Thymus (tissue), 11 donors: ENCODE results near the gene PARP2. TPM values are rescaled to one million over a fixed set of nuclear protein-coding genes. Genes with fewer than 3 reads are reported as not detected.

Source experiments
- DNase-seq, 9 donors: peaks; one replicate each; pipeline ENCODE4 v3.0.0-alpha.2; 2013; ENCODE audit warnings: low spot score in 9 of 9, low read depth in 6 of 9, missing footprints in 1 of 9
- H3K27ac ChIP-seq, 2 donors: one replicate each; pipeline ENCODE4 v1.5.1; 2013; ENCODE audit warnings: control low read depth in 1 of 2, low read depth in 1 of 2, low read length in 1 of 2, mild to moderate bottlenecking in 1 of 2, moderate library complexity in 1 of 2
- H3K27me3 ChIP-seq, 2 donors: one replicate each; pipeline ENCODE4 v1.5.1; 2013; ENCODE audit warnings: low read length in 1 of 2; ENCODE audit not compliant: control insufficient read depth in 2 of 2, insufficient read depth in 1 of 2
- H3K36me3 ChIP-seq, 2 donors: one replicate each; pipeline ENCODE4 v1.5.1; 2013; ENCODE audit warnings: low read length in 1 of 2, mild to moderate bottlenecking in 1 of 2, moderate library complexity in 1 of 2; ENCODE audit not compliant: control insufficient read depth in 2 of 2, insufficient read depth in 2 of 2
- H3K4me1 ChIP-seq, 2 donors: one replicate each; pipeline ENCODE4 v1.5.1; 2013; ENCODE audit warnings: low read length in 2 of 2; ENCODE audit not compliant: control insufficient read depth in 2 of 2, insufficient read depth in 2 of 2
- H3K4me3 ChIP-seq, 2 donors: one replicate each; pipeline ENCODE4 v1.5.1; 2013; ENCODE audit warnings: low read length in 2 of 2, control low read depth in 1 of 2, mild to moderate bottlenecking in 1 of 2
- H3K9me3 ChIP-seq, 2 donors: one replicate each; pipeline ENCODE4 v1.5.1; 2013; ENCODE audit warnings: low read length in 1 of 2, mild to moderate bottlenecking in 1 of 2; ENCODE audit not compliant: control insufficient read depth in 2 of 2, insufficient read depth in 1 of 2
- WGBS: extraction: QIAGEN DNeasy Blood & Tissue Kit; methylation state at CpG from one replicate; pipeline ENCODE4 v1.1.7; 2013; 5-methylcytosine and 5-hydroxymethylcytosine counted together
- polyA plus RNA-seq: library from polyadenylated mRNA; stranded (reverse); fragments of 200-250 nt; gene quantifications from one replicate; pipeline ENCODE4 v1.2.3, GENCODE V29; 2013
- total RNA-seq: library from RNA; stranded (reverse); fragments of 120-200 nt; gene quantifications from one replicate; pipeline ENCODE4 v1.2.4, GENCODE V29; 2013
- donor health status: healthy.

Gene PARP2
- total and polyA plus RNA-seq, 2 donors: 12.7 to 17.0 TPM

DNA sequence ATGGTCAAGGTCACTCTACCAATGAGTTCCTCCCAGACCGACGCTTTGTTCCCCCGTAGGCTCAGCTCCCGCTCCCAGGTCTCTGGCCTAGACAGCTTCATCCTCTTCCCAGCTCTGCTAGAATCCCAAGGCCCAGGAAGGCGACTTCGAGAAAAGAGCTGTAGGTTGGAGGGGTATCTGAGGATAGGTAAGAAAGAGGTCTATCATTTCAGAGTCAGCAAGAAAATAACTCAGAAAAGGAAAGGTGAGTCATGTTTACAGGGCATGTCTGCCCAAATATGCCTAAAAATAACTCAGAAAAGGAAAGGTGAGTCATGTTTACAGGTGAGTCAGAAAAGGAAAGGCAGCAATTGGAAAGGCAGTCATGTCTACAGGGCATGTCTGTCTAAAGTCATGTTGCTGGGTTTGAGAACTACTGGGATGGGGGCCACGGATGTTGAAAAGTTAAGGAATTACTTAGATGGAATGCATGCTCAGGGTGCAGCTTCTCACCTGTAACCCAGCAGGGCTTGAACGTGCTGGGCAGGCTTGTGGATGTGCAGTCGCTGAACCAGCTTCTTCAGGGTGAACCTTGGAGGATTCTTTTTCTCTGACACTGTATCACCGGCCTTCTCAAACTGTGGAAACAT lies 57.6 kb downstream of the PARP2 start:
- peaks cover 26 to 29% of the 10 kb centered on the region in 2 donors for H3K36me3 ChIP-seq
- 97% methylated on average over 10 of the region's 10 CpGs for WGBS
- no peaks in the 10 kb centered on the region for H3K9me3 ChIP-seq
- H3K27me3 ChIP-seq: no peaks in the 10 kb centered on the region
- no peak overlapping the region for H3K4me3 ChIP-seq
- no peak for DNase-seq
- no peaks in the 10 kb centered on the region for H3K4me1 ChIP-seq
- H3K27ac ChIP-seq: no peak overlapping the region

DNA sequence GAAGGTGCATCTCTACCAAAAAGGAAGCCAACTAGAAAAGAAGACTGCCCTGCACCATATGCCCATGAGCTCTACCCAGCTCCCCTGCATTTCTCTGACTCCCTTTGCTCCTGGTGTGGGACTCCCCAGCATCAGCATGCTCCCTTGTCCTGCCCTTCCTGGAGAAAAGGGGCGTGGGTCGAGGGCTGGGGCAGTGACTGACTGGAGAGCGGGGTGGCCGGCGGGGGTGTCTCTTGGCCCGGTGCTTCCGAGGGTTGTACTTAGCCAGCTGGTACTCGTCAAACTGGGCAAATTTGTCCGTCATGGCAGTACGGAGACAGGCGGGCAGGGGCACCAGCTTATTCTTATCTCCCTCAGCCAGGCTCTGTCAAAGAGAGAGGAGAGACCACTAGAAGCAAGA lies 60.1 kb downstream of the PARP2 start:
- Histone ChIP-seq H3K36me3 (peaks cover 36 to 39% of the 10 kb centered on the region in 2 donors), H3K27me3 (no peaks in the 10 kb centered on the region), H3K9me3 (no peaks in the 10 kb centered on the region), H3K27ac (no peak overlapping the region), H3K4me3 (no peak overlapping the region), H3K4me1 (no peaks in the 10 kb centered on the region)
- no peak for DNase-seq
- WGBS: 98% methylated on average over 11 of the region's 11 CpGs

Other genes with a start within 250 kb of the PARP2 start
- gene OR4K17, start 232.9 kb upstream of the PARP2 start, total RNA-seq: not detected
- gene OR4K17, start 232.9 kb upstream of the PARP2 start, polyA plus RNA-seq: under 0.01 TPM
- gene OR4N5, start 204.8 kb upstream of the PARP2 start, total RNA-seq: not detected
- gene OR4N5, start 204.8 kb upstream of the PARP2 start, polyA plus RNA-seq: under 0.01 TPM
- gene OR11G2, start 152.7 kb upstream of the PARP2 start, total RNA-seq: not detected
- gene OR11G2, start 152.7 kb upstream of the PARP2 start, polyA plus RNA-seq: not detected
- not detected for gene OR11H6, start 119.9 kb upstream of the PARP2 start, total RNA-seq
- not detected for gene OR11H6, start 119.9 kb upstream of the PARP2 start, polyA plus RNA-seq
- gene OR11H7, start 114.7 kb upstream of the PARP2 start, total RNA-seq: not detected
- not detected for gene OR11H7, start 114.7 kb upstream of the PARP2 start, polyA plus RNA-seq
- not detected for gene OR11H4, start 104.3 kb upstream of the PARP2 start, total RNA-seq
- not detected for gene OR11H4, start 104.3 kb upstream of the PARP2 start, polyA plus RNA-seq
- gene TTC5, start 37.7 kb upstream of the PARP2 start, total RNA-seq: 15.7 TPM
- gene TTC5, start 37.7 kb upstream of the PARP2 start, polyA plus RNA-seq: 7.2 TPM
- gene CCNB1IP1, start 10.4 kb upstream of the PARP2 start, total RNA-seq: 37.9 TPM
- gene CCNB1IP1, start 10.4 kb upstream of the PARP2 start, polyA plus RNA-seq: 58.6 TPM
- 15.4 TPM for gene TEP1, start 69.9 kb downstream of the PARP2 start, total RNA-seq
- gene TEP1, start 69.9 kb downstream of the PARP2 start, polyA plus RNA-seq: 34.5 TPM
- 0.80 TPM for gene KLHL33, start 92.5 kb downstream of the PARP2 start, total RNA-seq
- gene KLHL33, start 92.5 kb downstream of the PARP2 start, polyA plus RNA-seq: 0.64 TPM
- 34.8 TPM for gene OSGEP, start 111.2 kb downstream of the PARP2 start, total RNA-seq
- gene OSGEP, start 111.2 kb downstream of the PARP2 start, polyA plus RNA-seq: 96.8 TPM
- 159 TPM for gene APEX1, start 111.6 kb downstream of the PARP2 start, total RNA-seq
- 128 TPM for gene APEX1, start 111.6 kb downstream of the PARP2 start, polyA plus RNA-seq
- gene PIP4P1, start 117.8 kb downstream of the PARP2 start, total RNA-seq: 18.6 TPM
- gene PIP4P1, start 117.8 kb downstream of the PARP2 start, polyA plus RNA-seq: 53.2 TPM
- 50.7 TPM for gene PNP, start 125.8 kb downstream of the PARP2 start, total RNA-seq
- 29.8 TPM for gene PNP, start 125.8 kb downstream of the PARP2 start, polyA plus RNA-seq
- 0.09 TPM for gene RNASE10, start 161.9 kb downstream of the PARP2 start, total RNA-seq
- gene RNASE10, start 161.9 kb downstream of the PARP2 start, polyA plus RNA-seq: 0.09 TPM
- gene RNASE9, start 217.4 kb downstream of the PARP2 start, total RNA-seq: not detected
- gene RNASE9, start 217.4 kb downstream of the PARP2 start, polyA plus RNA-seq: 0.02 TPM
- gene RNASE11, start 244.4 kb downstream of the PARP2 start, total RNA-seq: not detected
- 0.02 TPM for gene RNASE11, start 244.4 kb downstream of the PARP2 start, polyA plus RNA-seq
- not detected for gene RNASE12, start 247.7 kb downstream of the PARP2 start, total RNA-seq
- gene RNASE12, start 247.7 kb downstream of the PARP2 start, polyA plus RNA-seq: not detected